ENCODE data around the gene DOCK4.

DNA sequence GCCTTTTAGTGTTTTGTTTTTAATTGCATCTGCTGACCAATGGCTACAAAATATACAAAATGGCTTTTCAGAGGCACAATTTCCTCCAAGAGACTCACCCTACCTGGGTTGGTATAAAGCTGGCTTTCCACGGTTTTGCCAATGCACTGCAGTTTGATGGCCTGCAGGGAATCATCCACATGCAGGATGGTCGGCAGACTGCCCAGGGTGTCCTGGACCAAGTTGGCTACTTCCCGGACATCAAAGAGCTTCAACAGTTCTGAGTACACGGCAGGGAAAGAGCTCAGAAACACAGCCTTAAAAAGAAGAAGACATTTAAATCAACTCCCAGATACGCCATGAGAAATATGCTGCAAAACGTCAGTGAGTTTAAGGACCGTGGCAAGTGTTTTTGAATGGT is 342.9 kb downstream of the DOCK4 start:
- TF ChIP-seq POLR2A (IDR thresholded peaks at IDR 0.05) (no peak), POLR2AphosphoS5 (IDR thresholded peaks at IDR 0.05) (no peak), EP300 (IDR thresholded peaks at IDR 0.05; ENCODE audit: low read depth) (no peak)
- TF ChIP-seq, protein P1, sequence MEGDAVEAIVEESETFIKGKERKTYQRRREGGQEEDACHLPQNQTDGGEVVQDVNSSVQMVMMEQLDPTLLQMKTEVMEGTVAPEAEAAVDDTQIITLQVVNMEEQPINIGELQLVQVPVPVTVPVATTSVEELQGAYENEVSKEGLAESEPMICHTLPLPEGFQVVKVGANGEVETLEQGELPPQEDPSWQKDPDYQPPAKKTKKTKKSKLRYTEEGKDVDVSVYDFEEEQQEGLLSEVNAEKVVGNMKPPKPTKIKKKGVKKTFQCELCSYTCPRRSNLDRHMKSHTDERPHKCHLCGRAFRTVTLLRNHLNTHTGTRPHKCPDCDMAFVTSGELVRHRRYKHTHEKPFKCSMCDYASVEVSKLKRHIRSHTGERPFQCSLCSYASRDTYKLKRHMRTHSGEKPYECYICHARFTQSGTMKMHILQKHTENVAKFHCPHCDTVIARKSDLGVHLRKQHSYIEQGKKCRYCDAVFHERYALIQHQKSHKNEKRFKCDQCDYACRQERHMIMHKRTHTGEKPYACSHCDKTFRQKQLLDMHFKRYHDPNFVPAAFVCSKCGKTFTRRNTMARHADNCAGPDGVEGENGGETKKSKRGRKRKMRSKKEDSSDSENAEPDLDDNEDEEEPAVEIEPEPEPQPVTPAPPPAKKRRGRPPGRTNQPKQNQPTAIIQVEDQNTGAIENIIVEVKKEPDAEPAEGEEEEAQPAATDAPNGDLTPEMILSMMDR (IDR thresholded peaks at IDR 0.05): no peak
